22Rv1 (cell line): ENCODE data around the gene PDZD11.

ENCODE experiments used
- H3K27ac ChIP-seq: fragments of 450-650 bp; 2 replicates; pipeline ENCODE4 v1.5.1; 2017
- ZFX ChIP-seq: fragments of 450-650 bp; IDR thresholded peaks from 2 replicates; pipeline ENCODE4 v1.6.1; 2017; ENCODE audit warnings: antibody characterized with exemption, borderline replicate concordance
- TF ChIP-seq, protein P1 (sequence below): fragments of 450-650 bp; IDR thresholded peaks from 2 replicates; pipeline ENCODE4 v1.5.1; 2017; ENCODE audit warnings: mild to moderate bottlenecking

The PDZD11 gene

DNA sequence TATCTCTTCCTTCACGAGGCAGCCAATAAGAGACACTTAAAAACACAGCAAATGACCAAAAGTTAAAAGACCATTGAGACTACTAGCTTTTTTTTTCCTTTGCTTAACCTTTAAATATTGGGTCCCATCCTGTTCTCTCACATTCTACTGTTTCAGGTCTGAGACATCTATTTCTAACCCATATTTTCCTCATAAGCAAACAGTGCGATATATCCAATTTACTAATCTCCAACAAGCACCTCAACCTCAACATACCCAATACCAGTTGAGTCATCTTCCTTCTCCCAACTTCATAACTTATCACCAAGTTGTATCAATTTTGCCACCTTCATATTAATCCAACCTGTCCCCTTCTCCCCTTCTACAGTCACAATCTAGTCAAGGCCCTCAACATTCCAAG is 48.2 kb downstream of the PDZD11 start:
- no peak for TF ChIP-seq ZFX
- TF ChIP-seq, protein P1, sequence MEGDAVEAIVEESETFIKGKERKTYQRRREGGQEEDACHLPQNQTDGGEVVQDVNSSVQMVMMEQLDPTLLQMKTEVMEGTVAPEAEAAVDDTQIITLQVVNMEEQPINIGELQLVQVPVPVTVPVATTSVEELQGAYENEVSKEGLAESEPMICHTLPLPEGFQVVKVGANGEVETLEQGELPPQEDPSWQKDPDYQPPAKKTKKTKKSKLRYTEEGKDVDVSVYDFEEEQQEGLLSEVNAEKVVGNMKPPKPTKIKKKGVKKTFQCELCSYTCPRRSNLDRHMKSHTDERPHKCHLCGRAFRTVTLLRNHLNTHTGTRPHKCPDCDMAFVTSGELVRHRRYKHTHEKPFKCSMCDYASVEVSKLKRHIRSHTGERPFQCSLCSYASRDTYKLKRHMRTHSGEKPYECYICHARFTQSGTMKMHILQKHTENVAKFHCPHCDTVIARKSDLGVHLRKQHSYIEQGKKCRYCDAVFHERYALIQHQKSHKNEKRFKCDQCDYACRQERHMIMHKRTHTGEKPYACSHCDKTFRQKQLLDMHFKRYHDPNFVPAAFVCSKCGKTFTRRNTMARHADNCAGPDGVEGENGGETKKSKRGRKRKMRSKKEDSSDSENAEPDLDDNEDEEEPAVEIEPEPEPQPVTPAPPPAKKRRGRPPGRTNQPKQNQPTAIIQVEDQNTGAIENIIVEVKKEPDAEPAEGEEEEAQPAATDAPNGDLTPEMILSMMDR, result no peak
- H3K27ac ChIP-seq, result no peak overlapping the region

DNA sequence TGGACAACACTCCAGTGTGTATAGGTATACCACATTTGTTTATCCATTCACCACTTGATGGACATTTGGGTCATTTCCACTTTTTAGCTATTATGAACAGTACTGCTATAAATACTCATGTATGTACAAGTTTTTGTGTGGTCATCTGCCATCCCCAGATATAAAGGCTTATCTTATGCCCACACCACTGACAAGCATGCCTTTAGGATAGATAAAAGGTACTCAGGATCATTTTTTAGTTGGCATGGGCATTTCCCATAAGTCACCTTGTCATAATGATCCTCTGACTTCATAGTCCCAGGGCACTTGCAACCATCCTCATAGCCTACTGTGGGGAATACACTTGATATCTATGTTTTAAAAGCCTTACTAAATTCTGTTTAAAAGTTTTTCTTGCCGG is 49.0 kb downstream of the PDZD11 start:
- TF ChIP-seq, protein P1, result no peak
- TF ChIP-seq ZFX, result no peak
- no peak overlapping the region for H3K27ac ChIP-seq
